ENCODE measurements around the gene CABP2. TPM values are rescaled to one million over a fixed set of nuclear protein-coding genes. Genes with fewer than 3 reads are reported as not detected.

Gene CABP2
- polyA plus RNA-seq, 3 donors = not detected

GRCh38 chr11:67542169-67542568, 18.9 kb upstream of the CABP2 start:
- 72 to 81% (median 74%) methylated on average over 3 of the region's 3 CpGs for WGBS, 3 donors

GRCh38 chr11:67541198-67541597, 18.0 kb upstream of the CABP2 start:
- no peak overlapping the region for H3K27ac ChIP-seq (ENCODE audit: low read depth, low read length)
- 86 to 95% (median 87%) methylated on average over 6 of the region's 6 CpGs for WGBS, 3 donors

More at GRCh38 chr11:67542169-67542568, 18.9 kb upstream of the CABP2 start:
- H3K27ac ChIP-seq (ENCODE audit: low read depth, low read length) = no peak overlapping the region

DNA sequence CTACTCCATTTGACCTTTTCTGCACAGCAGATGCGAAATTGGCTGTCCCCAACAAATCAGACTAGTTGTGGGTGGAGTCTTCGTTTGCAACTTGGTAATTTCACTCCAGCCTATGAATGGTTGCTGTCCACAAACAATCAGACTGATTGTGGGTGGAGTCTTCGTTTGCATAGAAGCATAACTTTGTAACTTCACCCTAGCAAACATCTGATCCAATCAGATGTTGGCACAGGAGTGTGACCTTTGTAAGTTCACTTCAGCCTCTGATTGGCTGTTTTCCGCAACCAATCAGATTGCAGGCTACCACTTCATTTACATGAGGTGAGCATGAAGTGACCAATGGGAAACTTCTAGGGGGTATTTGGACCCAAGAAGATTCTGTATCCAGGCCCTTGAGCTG, 16.3 kb upstream of the CABP2 start:
- no peak overlapping the region for H3K27ac ChIP-seq (ENCODE audit: low read depth, low read length)
- WGBS, 3 donors = 81 to 84% (median 84%) methylated on average over 4 of the region's 4 CpGs

GRCh38 chr11:67538823-67539505, 15.7 kb upstream of the CABP2 start:
- WGBS, 3 donors = 88 to 93% (median 89%) methylated on average over 10 of the region's 10 CpGs
- H3K27ac ChIP-seq (ENCODE audit: low read depth, low read length) = no peak overlapping the region

DNA sequence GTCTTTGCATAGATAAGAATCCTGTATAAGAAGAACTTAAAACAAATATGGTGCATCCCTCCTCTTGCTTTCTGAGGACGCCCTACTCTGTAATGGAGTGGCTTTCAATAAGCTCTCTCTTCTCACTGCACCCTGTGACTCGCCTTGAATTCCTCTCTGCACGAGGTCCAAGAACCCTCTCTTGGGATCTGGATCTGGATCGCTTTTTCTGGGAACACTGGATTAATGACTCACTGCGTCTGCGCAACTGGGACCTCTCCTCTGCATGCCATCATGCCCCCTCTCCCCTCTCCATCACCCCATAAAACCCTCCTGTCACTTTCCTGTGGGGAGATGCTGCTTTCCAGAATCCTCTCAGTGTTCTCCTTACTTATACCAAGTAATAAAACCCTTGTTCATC, 15.1 kb upstream of the CABP2 start:
- H3K27ac ChIP-seq (ENCODE audit: low read depth, low read length) = no peak overlapping the region
- 61 to 80% (median 65%) methylated on average over 6 of the region's 6 CpGs for WGBS, 3 donors

DNA sequence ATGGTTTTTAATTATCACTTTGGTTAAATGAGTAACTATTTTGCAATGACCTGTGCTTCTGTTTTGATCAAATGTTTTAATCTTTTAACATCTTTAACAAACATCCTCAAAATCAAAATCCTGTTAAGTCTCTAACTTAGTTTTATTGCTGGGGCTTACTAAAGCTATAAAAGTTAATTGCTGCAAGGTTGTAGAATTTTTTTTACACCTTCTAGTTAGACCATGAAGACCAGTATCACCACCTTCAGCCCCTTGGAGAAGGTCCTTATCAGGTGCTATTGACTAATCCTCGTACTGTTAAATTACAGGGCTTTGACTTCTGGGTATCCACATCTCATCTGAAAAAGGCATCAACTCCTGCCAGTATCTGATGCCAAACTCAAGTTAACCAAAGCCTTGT, 12.3 kb upstream of the CABP2 start:
- no peak overlapping the region for H3K27ac ChIP-seq (ENCODE audit: low read depth, low read length)
- 47 to 85% (median 78%) methylated on average over 1 of the region's 1 CpG for WGBS, 3 donors

GRCh38 chr11:67534070-67534679, 10.9 kb upstream of the CABP2 start:
- 33 to 38% (median 38%) methylated on average over 4 of the region's 4 CpGs for WGBS, 3 donors
- H3K27ac ChIP-seq (ENCODE audit: low read depth, low read length) = no peak overlapping the region

DNA sequence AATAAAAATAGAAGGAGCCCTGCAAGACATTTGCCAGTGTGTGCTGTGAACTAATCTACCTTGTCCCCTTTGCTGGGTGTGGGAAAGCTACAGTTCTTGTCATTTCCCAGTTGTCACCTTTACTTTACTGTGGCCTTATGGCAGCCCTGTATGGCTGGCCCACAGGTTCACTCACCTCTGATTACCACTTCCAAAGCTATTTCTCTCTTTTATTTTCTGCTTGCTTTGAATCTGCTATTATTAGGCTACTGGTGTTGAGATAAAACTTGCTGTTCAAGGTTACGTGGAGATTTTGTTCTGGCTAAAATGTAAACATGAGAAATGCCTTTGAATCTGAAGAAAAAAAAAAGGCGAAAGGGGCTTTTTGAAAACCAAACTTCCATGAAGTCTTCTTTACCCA, 9.6 kb upstream of the CABP2 start:
- no peak overlapping the region for H3K27ac ChIP-seq (ENCODE audit: low read depth, low read length)
- 40 to 92% (median 92%) methylated on average over 2 of the region's 2 CpGs for WGBS, 3 donors

GRCh38 chr11:67530282-67530592, 7.0 kb upstream of the CABP2 start:
- 74 to 92% (median 87%) methylated on average over 5 of the region's 5 CpGs for WGBS, 3 donors
- no peak overlapping the region for H3K27ac ChIP-seq (ENCODE audit: low read depth, low read length)

DNA sequence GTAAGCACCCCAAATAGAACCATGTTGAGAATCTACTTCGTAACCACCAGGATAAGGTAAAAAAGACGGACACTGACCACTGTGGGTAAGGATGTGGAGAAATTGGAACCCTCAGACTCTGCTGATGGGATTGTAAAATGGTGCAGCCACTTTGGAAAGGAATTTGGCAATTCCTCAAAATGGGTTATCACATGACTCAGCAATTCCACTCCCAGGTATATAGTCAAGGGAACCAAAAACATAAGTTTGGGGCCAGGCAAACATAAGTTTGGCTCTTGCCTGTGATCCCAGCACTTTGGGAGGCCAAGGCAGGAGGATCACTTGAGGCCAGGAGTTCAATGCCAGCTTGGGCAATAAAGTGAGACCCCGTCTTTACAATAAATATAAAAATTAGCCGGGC, 5.1 kb upstream of the CABP2 start:
- H3K27ac ChIP-seq (ENCODE audit: low read depth, low read length) = no peak overlapping the region
- WGBS, 3 donors = 89 to 96% (median 90%) methylated on average over 4 of the region's 4 CpGs

- H3K27ac ChIP-seq (ENCODE audit: low read depth, low read length) = no peak overlapping the region
- 62 to 72% (median 63%) methylated on average over 5 of the region's 5 CpGs for WGBS, 3 donors
Observed at GRCh38 chr11:67525275-67525976, 2.2 kb upstream of the CABP2 start.

GRCh38 chr11:67524480-67524808, 1.2 kb upstream of the CABP2 start:
- 83 to 97% (median 88%) methylated on average over 9 of the region's 9 CpGs for WGBS, 3 donors
- H3K27ac ChIP-seq (ENCODE audit: low read depth, low read length) = no peak overlapping the region

DNA sequence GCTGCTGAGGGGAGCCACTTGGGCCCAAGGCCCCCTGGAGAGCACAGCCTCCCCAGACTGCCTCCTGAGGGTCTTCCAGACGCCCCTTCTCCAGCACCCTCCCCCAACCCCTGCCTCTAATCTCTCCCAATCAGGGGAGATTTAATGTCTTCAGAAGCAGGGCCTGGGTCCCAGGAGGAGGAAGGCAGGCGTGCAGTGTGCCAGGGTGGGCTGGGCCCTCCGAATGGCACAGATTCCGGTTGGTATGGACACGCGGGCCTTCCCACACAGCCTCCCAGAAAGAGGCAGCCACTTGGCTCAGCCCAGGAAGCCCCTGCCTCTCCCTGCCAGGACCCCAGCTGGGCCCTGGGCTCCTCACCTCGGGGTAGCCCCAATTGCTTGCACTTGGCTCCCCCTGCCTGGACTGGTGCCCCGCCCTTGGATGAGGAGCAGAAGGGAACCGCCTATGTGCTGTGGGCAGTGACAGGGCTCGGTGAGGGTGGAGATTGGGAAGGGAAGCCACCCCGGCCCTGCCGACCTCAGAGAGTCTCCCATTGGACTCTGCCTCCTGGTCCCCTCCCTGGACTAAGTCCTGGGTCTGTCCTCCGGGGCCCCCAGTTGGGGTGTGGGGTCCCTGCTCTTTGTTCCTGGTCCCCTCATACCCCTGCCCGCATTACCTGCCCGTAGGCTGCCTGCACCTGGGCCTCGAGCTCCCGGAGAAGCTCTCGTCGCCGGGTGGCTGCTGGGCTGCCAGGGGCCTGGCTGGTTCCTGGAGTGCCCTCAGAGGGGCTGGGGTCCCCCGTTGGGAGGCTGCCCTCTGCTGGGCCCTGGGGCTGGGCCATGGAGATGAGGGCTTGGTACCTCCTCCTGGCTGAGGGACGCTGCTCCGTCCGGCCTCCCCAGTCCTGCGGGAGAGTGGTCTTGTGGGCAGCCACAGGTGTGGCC, 572 bp upstream of the CABP2 start:
- H3K27ac ChIP-seq (ENCODE audit: low read depth, low read length) = no peak overlapping the region
- 77 to 87% (median 80%) methylated on average over 24 to 25 of the region's 25 CpGs for WGBS, 3 donors

DNA sequence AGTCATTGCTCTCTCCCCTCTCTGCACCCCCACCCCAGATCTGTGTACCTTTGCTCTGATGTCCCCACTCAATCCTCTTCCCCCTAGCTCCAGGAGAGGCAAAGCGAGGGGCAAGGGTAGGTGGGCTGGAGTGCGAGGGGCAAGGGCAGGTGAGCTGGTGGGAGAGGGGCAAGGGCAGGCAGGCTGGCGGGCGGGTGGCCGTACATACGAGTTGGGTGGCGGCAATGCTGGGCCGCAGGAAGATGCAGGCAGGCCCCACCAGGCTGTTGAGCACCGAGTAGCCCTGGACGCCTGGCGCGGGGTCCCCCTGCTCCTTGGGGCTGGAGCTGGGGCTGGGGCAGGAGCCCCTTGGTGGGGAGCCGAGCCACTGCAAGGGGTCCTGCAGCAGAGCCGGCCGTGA, 908 bp downstream of the CABP2 start:
- H3K27ac ChIP-seq (ENCODE audit: low read depth, low read length) = no peak overlapping the region
- 92 to 94% (median 93%) methylated on average over 13 to 15 of the region's 15 CpGs for WGBS, 3 donors

DNA sequence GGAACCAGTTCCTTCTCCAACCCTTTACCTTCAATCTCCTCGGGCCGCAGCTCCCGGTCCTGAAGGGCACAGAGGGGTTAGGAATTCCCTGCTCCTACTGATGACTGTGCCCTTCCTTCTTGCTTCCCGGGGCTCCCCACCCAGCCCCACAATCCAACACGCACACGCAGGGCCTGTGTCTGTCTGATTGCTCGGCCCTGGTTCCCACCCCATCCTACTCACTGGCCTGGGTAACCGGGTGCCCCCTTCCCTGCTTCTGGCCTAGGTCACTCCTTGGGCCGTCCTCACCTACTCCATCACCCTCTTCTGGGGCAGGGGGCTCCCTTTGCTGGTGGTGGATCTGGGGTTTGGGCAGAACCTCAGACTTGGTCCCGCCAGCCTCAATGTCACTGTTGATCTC, 1.3 kb downstream of the CABP2 start:
- H3K27ac ChIP-seq (ENCODE audit: low read depth, low read length) = no peak overlapping the region
- WGBS, 3 donors = 74 to 81% (median 75%) methylated on average over 9 to 10 of the region's 10 CpGs

GRCh38 chr11:67520856-67521824, 2.1 kb downstream of the CABP2 start:
- H3K27ac ChIP-seq (ENCODE audit: low read depth, low read length) = no peak overlapping the region
- 85 to 88% (median 86%) methylated on average over 16 of the region's 16 CpGs for WGBS, 3 donors

DNA sequence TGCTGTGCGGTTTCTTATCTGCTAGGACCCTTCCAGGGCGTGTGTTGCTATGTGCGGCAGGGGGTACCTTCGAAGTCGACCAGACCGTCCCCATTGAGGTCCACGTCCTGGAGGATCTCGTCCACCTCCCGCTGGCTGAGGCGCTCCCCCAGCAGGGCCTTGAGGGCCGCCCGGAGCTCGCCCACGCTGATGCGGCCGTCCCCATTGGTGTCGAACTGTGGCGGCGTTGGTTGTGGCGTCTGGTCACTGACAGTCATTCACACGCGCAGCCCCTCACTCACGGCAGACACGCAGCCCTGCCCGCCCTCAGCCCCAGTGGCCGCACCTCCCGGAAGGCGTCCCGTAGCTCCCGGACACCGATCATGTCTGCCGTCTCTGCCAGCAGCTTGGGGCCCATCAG, 3.5 kb downstream of the CABP2 start:
- no peak overlapping the region for H3K27ac ChIP-seq (ENCODE audit: low read depth, low read length)
- WGBS, 3 donors = 86 to 90% (median 88%) methylated on average over 32 of the region's 32 CpGs
